C4-2B (cell line): ENCODE results near the gene TMTC1.

ENCODE experiments used
- H3K27ac ChIP-seq: fragments of 450-650 bp; 2 replicates; pipeline ENCODE4 v1.5.1; 2017
- ZFX ChIP-seq: fragments of 450-650 bp; IDR thresholded peaks from 2 replicates; pipeline ENCODE4 v1.6.1; 2017
- TF ChIP-seq, protein P1 (sequence below): fragments of 450-650 bp; conservative IDR thresholded peaks from 2 replicates; pipeline ENCODE4 v1.5.1; 2017; ENCODE audit warnings: mild to moderate bottlenecking

TMTC1 gene

GRCh38 chr12:29572938-29573337, 210.8 kb downstream of the TMTC1 start:
- H3K27ac ChIP-seq: no peak overlapping the region
- no peak for TF ChIP-seq ZFX
- TF ChIP-seq, protein P1, sequence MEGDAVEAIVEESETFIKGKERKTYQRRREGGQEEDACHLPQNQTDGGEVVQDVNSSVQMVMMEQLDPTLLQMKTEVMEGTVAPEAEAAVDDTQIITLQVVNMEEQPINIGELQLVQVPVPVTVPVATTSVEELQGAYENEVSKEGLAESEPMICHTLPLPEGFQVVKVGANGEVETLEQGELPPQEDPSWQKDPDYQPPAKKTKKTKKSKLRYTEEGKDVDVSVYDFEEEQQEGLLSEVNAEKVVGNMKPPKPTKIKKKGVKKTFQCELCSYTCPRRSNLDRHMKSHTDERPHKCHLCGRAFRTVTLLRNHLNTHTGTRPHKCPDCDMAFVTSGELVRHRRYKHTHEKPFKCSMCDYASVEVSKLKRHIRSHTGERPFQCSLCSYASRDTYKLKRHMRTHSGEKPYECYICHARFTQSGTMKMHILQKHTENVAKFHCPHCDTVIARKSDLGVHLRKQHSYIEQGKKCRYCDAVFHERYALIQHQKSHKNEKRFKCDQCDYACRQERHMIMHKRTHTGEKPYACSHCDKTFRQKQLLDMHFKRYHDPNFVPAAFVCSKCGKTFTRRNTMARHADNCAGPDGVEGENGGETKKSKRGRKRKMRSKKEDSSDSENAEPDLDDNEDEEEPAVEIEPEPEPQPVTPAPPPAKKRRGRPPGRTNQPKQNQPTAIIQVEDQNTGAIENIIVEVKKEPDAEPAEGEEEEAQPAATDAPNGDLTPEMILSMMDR: no peak

- no peak overlapping the region for H3K27ac ChIP-seq
- TF ChIP-seq, protein P1: no peak
- no peak for TF ChIP-seq ZFX
These were observed 211.3 kb downstream of the TMTC1 start for GRCh38 chr12:29572464-29572863.

DNA sequence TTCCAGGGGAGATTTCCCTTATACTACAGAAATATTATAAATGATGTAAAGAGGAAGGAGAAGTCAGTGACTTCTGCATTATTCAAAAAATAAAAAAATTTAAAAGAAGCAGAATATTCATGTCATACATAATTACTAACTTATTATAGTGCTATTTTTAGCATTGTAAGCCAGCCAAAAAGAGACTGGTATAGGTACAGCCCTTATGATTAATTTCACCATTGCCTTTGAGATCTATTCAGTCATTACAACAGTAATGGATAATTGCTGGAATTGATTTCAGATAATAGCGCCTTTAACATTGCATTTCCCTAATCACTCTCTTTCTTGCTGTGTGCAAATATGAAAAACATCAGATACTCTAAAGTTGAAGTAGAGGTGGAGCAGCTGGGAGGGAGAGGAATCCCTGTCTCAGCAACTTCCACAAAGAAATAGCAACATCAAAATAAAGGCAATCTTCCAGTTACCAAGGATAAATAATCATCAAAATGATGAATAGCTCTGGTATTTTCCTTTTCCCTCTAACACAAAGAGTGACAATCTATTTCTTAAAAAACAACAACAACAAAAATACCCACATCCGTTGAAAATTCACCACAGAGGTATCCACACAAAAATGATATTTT, 214.5 kb downstream of the TMTC1 start:
- H3K27ac ChIP-seq: no peak overlapping the region
- TF ChIP-seq ZFX: no peak
- TF ChIP-seq, protein P1: no peak

GRCh38 chr12:29566441-29566840, 217.3 kb downstream of the TMTC1 start:
- peak overlapping the region; percentile 35 for H3K27ac ChIP-seq

GRCh38 chr12:29565727-29566126, 218.0 kb downstream of the TMTC1 start:
- TF ChIP-seq ZFX: no peak
- H3K27ac ChIP-seq: peak overlapping the region; percentile 35

More at GRCh38 chr12:29566441-29566840, 217.3 kb downstream of the TMTC1 start:
- TF ChIP-seq, protein P1: no peak
- no peak for TF ChIP-seq ZFX

DNA sequence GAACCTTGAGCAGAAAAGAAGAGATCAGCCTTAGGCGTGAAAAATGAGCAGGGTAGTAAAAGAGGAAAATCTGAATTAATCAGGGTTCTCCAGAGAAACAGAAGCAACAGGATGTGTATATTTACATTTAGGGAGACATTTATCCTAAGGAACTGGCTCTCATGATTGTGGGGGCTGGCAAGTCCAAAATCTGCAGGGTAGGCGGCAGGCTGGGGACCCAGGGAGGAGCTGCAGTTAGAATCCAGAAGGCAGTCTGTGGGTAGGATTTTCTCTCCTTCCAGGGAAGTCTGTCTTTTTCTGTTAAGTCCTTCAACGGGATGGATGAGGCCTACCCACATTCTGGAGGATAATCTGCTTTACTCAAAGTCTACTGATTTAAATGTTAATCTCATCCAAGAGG, 218.8 kb downstream of the TMTC1 start:
- no peak overlapping the region for H3K27ac ChIP-seq
- TF ChIP-seq, protein P1: no peak
- no peak for TF ChIP-seq ZFX

DNA sequence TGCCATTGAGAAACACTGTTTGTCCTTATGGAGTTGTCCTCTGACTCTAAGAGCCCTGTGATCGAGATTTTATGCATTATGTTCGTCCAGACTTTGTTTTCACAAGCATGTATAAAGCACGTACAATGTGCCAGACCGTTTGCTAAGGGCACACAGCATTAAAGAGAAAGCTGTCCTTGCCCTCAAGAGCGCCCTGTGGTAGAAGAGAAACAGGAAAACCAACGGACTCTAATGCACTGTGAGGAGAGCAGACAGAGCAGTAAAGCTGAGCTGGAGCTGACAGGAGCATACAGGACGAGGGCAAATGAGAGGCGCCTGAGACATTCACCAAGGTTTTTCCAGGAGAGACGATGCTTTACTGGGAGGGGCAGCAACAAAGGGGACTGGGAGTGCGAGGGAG, 220.1 kb downstream of the TMTC1 start:
- H3K27ac ChIP-seq: peak overlapping the region; percentile 25; the same call in 1 of the 2 replicates
- TF ChIP-seq, protein P1: no peak

DNA sequence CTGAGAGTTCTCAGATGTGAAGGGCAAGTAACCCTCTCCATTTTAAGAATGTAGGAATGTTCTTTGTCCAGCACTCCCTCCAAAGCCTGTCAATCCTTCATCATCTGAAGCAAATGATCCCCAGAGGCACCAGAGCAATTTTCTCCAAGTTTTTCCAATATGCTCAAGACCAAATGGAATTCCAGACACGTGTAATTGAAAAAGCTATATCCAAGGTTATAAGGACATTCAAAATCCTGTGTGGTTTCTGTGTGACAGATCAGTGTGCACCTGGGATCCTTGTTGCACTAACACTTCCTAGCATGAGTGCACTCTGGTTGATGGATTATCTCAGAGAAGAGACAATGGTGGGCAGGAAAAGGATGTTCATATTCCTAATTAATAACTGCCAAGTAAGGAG, 220.7 kb downstream of the TMTC1 start:
- TF ChIP-seq ZFX: no peak
- TF ChIP-seq, protein P1: no peak
- H3K27ac ChIP-seq: no peak overlapping the region; the same call in 1 of the 2 replicates
